Neural cell (in vitro differentiated cells): Measurements from ENCODE around the gene ABCA4. TPM values are rescaled to one million over a fixed set of nuclear protein-coding genes. Genes with fewer than 3 reads are reported as not detected.

Experiments used
- H2AFZ ChIP-seq: fragments of 200-600, 300-800 bp; sonication (generic), shearing (Covaris generic); 2 replicates; pipeline ENCODE4 v1.6.0; 2014; ENCODE audit warnings: low read depth, mild to moderate bottlenecking, antibody characterized with exemption, low read length, moderate library complexity
- H3F3A ChIP-seq: fragments of 200-600 bp; shearing (Covaris generic); 2 replicates; pipeline ENCODE4 v1.6.1; 2016; ENCODE audit warnings: mild to moderate bottlenecking, moderate library complexity, mixed read lengths, antibody characterized with exemption, low read length; ENCODE audit not compliant: insufficient read depth, poor library complexity, severe bottlenecking
- H3K27ac ChIP-seq: fragments of 200-600, 300-800 bp; sonication (generic), shearing (Covaris generic); 2 replicates; pipeline ENCODE4 v1.5.1; 2014; ENCODE audit warnings: mild to moderate bottlenecking, low read length, moderate library complexity
- H3K27me3 ChIP-seq: fragments of 300-800, 200-600 bp; sonication (generic), shearing (Covaris generic); 2 replicates; pipeline ENCODE4 v1.6.0; 2014; ENCODE audit warnings: mild to moderate bottlenecking, low read depth, low read length, moderate library complexity; ENCODE audit not compliant: insufficient read depth
- H3K36me3 ChIP-seq: fragments of 300-800, 200-600 bp; sonication (generic), shearing (Covaris generic); 2 replicates; pipeline ENCODE4 v1.5.1; 2014; ENCODE audit warnings: mild to moderate bottlenecking, antibody characterized with exemption, low read length, moderate library complexity; ENCODE audit not compliant: insufficient read depth
- H3K4me2 ChIP-seq: fragments of 300-800, 200-600 bp; sonication (generic), shearing (Covaris generic); 2 replicates; pipeline ENCODE4 v1.6.0; 2014; ENCODE audit warnings: mild to moderate bottlenecking, low read length
- H3K4me3 ChIP-seq: fragments of 300-800, 200-600 bp; sonication (generic), shearing (Covaris generic); 2 replicates; pipeline ENCODE4 v1.5.1; 2014; ENCODE audit warnings: mild to moderate bottlenecking, low read length, moderate library complexity
- H3K79me2 ChIP-seq: fragments of 200-600 bp; shearing (Covaris generic); replicated peaks from 2 replicates; pipeline ENCODE4 v1.6.0; 2014; ENCODE audit warnings: mild to moderate bottlenecking, low read length, moderate library complexity; ENCODE audit not compliant: insufficient read depth
- H3K9ac ChIP-seq: fragments of 300-800, 200-600 bp; sonication (generic), shearing (Covaris generic); 2 replicates; pipeline ENCODE4 v1.6.1; 2016; ENCODE audit warnings: mild to moderate bottlenecking, low read length, mixed read lengths
- H3K9me2 ChIP-seq: fragments of 200-600 bp; shearing (Covaris generic); 2 replicates; pipeline ENCODE4 v1.6.1; 2016; ENCODE audit warnings: mild to moderate bottlenecking, low read length, mixed read lengths; ENCODE audit not compliant: insufficient read depth
- H3K9me3 ChIP-seq: fragments of 200-600, 300-800 bp; sonication (generic), shearing (Covaris generic); 2 replicates; pipeline ENCODE4 v1.6.1; 2016; ENCODE audit warnings: mild to moderate bottlenecking, mixed run types, low read length, moderate library complexity, mixed read lengths
- H4K20me1 ChIP-seq: fragments of 200-600 bp; shearing (Covaris generic); 2 replicates; pipeline ENCODE4 v1.6.1; 2016; ENCODE audit warnings: mild to moderate bottlenecking, mixed run types; ENCODE audit not compliant: insufficient read depth
- CTCF ChIP-seq: fragments of 450-650 bp; IDR thresholded peaks from 2 replicates; pipeline ENCODE4 v1.5.1; 2014; ENCODE audit warnings: antibody characterized with exemption, mild to moderate bottlenecking, moderate library complexity; ENCODE audit not compliant: poor library complexity, severe bottlenecking
- EP300 ChIP-seq: fragments of 450-650 bp; conservative IDR thresholded peaks from 2 replicates; pipeline ENCODE4 v1.6.1; 2014; ENCODE audit warnings: antibody characterized with exemption, mild to moderate bottlenecking, moderate library complexity; ENCODE audit not compliant: poor library complexity, severe bottlenecking
- EZH2 ChIP-seq: fragments of 200-600, 300-800 bp; shearing (Covaris generic), sonication (generic); IDR thresholded peaks from 2 replicates; pipeline ENCODE4 v1.6.1; 2014; ENCODE audit warnings: antibody characterized with exemption, low read length, borderline replicate concordance, mild to moderate bottlenecking; ENCODE audit not compliant: insufficient read depth, poor library complexity, severe bottlenecking
- MXI1 ChIP-seq: fragments of 450-650 bp; conservative IDR thresholded peaks from 2 replicates; pipeline ENCODE4 v1.6.1; 2014; ENCODE audit warnings: antibody characterized with exemption, mild to moderate bottlenecking; ENCODE audit not compliant: poor library complexity, severe bottlenecking
- POLR2AphosphoS5 ChIP-seq: IDR thresholded peaks from 2 replicates; pipeline ENCODE4 v1.6.1; 2012
- RAD21 ChIP-seq: fragments of 450-650 bp; conservative IDR thresholded peaks from 2 replicates; pipeline ENCODE4 v1.6.1; 2014; ENCODE audit warnings: antibody characterized with exemption, mild to moderate bottlenecking, moderate library complexity
- REST ChIP-seq: IDR thresholded peaks from 2 replicates; pipeline ENCODE4 v1.6.1; 2012; ENCODE audit warnings: borderline replicate concordance
- SMC3 ChIP-seq: fragments of 450-650 bp; conservative IDR thresholded peaks from 2 replicates; pipeline ENCODE4 v1.6.1; 2014; ENCODE audit warnings: antibody characterized with exemption, mild to moderate bottlenecking, moderate library complexity; ENCODE audit not compliant: poor library complexity
- TAF1 ChIP-seq: IDR thresholded peaks from 2 replicates; pipeline ENCODE4 v1.6.1; 2012; ENCODE audit warnings: low read depth
- polyA plus RNA-seq: library from polyadenylated mRNA; depleted of rRNA; stranded (reverse); fragments of >200 nt; gene quantifications from 2 replicates; pipeline ENCODE4 v1.2.3, GENCODE V29; 2014

ABCA4 gene
- polyA plus RNA-seq, 1 donor from 2014 or later, result not detected

- Histone ChIP-seq H3K27ac (no peak overlapping the region), H3K4me3 (no peak overlapping the region), H3K9me3 (no peaks in the 10 kb centered on the region), H2AFZ (no peak overlapping the region), H3K4me2 (no peak overlapping the region), H3K27me3 (no peaks in the 10 kb centered on the region), H3F3A (no peaks in the 10 kb centered on the region), H3K36me3 (no peaks in the 10 kb centered on the region), H3K79me2 (no peaks in the 10 kb centered on the region), H4K20me1 (no peaks in the 10 kb centered on the region), H3K9me2 (no peaks in the 10 kb centered on the region), H3K9ac (no peak overlapping the region)
- no peak for TF ChIP-seq REST
- no peak for TF ChIP-seq POLR2AphosphoS5
- no peak for TF ChIP-seq TAF1
- TF ChIP-seq EP300, result no peak
- TF ChIP-seq SMC3, result no peak
Measured at GRCh38 chr1:94032637-94033036, 88.3 kb downstream of the ABCA4 start.

GRCh38 chr1:94031591-94031990 is 89.4 kb downstream of the ABCA4 start:
- H3K9me3 ChIP-seq, result no peaks in the 10 kb centered on the region
- H3F3A ChIP-seq, result no peaks in the 10 kb centered on the region
- H3K79me2 ChIP-seq, result no peaks in the 10 kb centered on the region
- H3K36me3 ChIP-seq, result no peaks in the 10 kb centered on the region
- H3K9ac ChIP-seq, result no peak overlapping the region
- no peak overlapping the region for H3K4me3 ChIP-seq
- TF ChIP-seq SMC3 (no peak), TAF1 (no peak), RAD21 (no peak), REST (no peak), POLR2AphosphoS5 (no peak), CTCF (no peak), MXI1 (no peak), EZH2 (no peak), EP300 (no peak)
- H3K4me2 ChIP-seq, result no peak overlapping the region
- no peaks in the 10 kb centered on the region for H4K20me1 ChIP-seq
- no peak overlapping the region for H2AFZ ChIP-seq
- no peaks in the 10 kb centered on the region for H3K27me3 ChIP-seq
- no peaks in the 10 kb centered on the region for H3K9me2 ChIP-seq
- no peak overlapping the region for H3K27ac ChIP-seq
